ACC112 (cell line): ENCODE measurements around the gene GNAT2.

Experiments used
- H2AFZ ChIP-seq: fragments of 200-600 bp; sonication (generic); one replicate; pipeline ENCODE4 v1.6.0; 2017; ENCODE audit warnings: antibody characterized with exemption, low read length; ENCODE audit not compliant: unreplicated experiment
- H3K27ac ChIP-seq: fragments of 200-600 bp; sonication (generic); 2 replicates; pipeline ENCODE4 v1.5.1; 2014; ENCODE audit warnings: low read depth, mild to moderate bottlenecking, antibody characterized with exemption, low read length, moderate library complexity
- H3K27me3 ChIP-seq: fragments of 200-600 bp; sonication (generic); 2 replicates; pipeline ENCODE4 v1.6.1; 2014; ENCODE audit warnings: mild to moderate bottlenecking, antibody characterized with exemption, low read length, moderate library complexity, mixed read lengths; ENCODE audit not compliant: insufficient read depth
- H3K36me3 ChIP-seq: fragments of 200-600 bp; sonication (generic); 2 replicates; pipeline ENCODE4 v1.6.1; 2016; ENCODE audit warnings: mild to moderate bottlenecking, antibody characterized with exemption, low read length, moderate library complexity, mixed read lengths; ENCODE audit not compliant: insufficient read depth
- H3K4me1 ChIP-seq: fragments of 200-600 bp; sonication (generic); one replicate; pipeline ENCODE4 v1.6.1; 2016; ENCODE audit warnings: low read length, mixed read lengths; ENCODE audit not compliant: insufficient read depth, unreplicated experiment, control insufficient read depth
- H3K4me3 ChIP-seq: fragments of 200-600 bp; sonication (generic); 2 replicates; pipeline ENCODE4 v1.5.1; 2014; ENCODE audit warnings: mild to moderate bottlenecking, low read depth, low read length
- H3K79me2 ChIP-seq: fragments of 200-600 bp; sonication (generic); one replicate; pipeline ENCODE4 v1.6.0; 2016; ENCODE audit warnings: low read length; ENCODE audit not compliant: control insufficient read depth, unreplicated experiment, insufficient read depth

Gene GNAT2

DNA sequence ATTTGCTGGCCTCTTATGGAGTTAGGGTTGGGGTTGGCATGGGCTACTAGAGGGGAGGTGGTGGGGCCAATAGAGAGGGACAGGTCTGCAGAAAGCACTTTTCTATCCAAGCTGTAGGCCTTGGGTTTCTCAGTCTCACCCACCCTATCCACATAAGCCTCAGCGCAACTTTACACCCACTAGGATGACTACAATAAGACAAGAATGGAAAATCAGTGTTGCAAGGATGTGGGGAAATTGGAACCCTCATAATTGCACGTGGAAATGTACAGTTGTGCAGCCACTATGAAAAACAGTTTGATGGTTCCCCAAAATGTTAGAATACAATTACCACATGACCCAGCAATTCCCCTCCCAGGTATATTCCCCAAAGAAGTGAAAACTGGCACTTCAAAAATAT, 22.4 kb upstream of the GNAT2 start:
- H3K4me1 ChIP-seq: peaks cover 5% of the 10 kb centered on the region
- no peaks in the 10 kb centered on the region for H3K79me2 ChIP-seq
- no peaks in the 10 kb centered on the region for H3K27me3 ChIP-seq
- no peak overlapping the region for H3K27ac ChIP-seq
- no peak overlapping the region for H2AFZ ChIP-seq
- H3K4me3 ChIP-seq: no peak overlapping the region
- H3K36me3 ChIP-seq: no peaks in the 10 kb centered on the region

DNA sequence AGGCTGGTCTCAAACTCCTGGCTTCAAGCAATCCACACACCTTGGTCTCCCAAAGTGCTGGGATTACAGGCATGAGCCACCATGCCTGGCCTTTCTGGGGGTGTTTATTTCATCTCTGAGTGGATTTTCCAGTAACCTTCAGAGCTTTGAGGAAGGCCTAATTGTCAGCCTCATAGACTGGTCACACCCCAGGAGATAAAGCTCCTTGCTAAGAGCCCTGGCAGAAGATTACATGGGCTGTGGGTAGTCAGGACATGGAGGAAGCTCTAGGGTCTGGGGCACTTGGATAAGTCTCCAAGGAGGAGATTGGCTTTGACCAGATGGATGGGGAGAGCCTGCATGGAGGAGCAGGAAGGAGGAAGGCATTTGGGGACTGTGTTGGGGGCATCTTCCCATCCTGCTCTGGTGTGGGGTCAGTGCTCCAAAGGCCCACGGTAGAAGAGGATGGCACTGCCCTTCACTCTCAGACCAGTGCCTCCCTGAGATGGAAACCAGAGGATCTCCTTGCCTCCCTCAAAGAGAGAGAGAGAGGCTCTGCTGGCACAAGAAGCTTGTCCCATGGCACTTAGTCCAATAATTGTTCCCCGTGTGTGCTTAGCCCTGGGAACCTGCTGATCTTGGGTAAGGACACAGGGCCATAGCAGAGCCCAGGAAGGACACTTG, 21.8 kb upstream of the GNAT2 start:
- Histone ChIP-seq H2AFZ (no peak overlapping the region), H3K4me3 (no peak overlapping the region), H3K27me3 (no peaks in the 10 kb centered on the region), H3K79me2 (no peaks in the 10 kb centered on the region), H3K36me3 (no peaks in the 10 kb centered on the region), H3K4me1 (peaks cover 12% of the 10 kb centered on the region), H3K27ac (no peak overlapping the region)

DNA sequence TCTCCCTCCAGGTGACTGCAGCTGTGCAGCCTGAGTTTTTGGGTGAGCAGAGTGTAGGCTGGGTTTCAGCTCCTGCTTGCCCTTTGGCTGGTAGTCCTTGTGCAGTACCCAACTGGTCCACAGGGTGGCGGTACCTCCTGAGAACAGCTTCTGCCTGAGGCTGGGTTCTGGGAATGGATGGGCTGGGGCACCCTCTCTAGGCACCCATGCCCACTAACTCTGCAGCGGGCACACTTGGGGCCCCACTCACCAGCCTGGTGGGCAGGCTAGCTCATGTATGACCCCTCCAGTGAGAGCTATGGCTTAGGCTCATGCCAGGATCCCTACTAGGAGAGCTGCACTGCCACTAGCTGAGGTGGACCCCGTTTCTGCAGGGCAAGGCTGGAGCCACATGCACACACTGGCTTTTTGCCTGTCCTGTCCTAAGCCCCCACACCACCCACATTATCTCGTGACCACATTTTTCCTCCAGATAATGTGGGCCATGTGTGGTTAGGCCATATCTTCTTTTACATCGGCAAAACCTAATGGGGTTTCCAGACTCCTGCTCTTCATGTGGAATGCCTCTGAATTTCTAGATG, 21.0 kb upstream of the GNAT2 start:
- H3K27ac ChIP-seq: no peak overlapping the region
- peaks cover 20% of the 10 kb centered on the region for H3K4me1 ChIP-seq
- H3K36me3 ChIP-seq: no peaks in the 10 kb centered on the region
- no peaks in the 10 kb centered on the region for H3K79me2 ChIP-seq
- no peaks in the 10 kb centered on the region for H3K27me3 ChIP-seq
- H3K4me3 ChIP-seq: no peak overlapping the region
- H2AFZ ChIP-seq: no peak overlapping the region

DNA sequence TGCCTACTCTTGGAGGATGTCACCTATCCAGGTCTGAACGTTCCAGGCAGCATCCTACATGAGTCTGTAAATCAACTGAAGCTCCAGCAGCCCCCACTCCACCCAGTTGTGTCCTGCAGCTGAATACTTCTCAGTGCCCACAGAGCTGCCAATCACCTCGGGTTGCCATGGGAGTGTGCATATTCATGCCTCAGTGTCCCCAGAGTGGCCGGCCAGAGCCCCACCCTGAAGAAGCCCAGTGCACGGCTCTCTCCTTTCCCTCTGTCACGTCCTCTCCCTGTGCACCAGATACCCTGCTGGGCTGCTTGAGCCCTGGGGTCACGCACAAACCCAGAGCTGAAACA, 20.4 kb upstream of the GNAT2 start:
- Histone ChIP-seq H3K4me3 (no peak overlapping the region), H3K27ac (no peak overlapping the region), H3K27me3 (no peaks in the 10 kb centered on the region), H3K79me2 (no peaks in the 10 kb centered on the region), H3K4me1 (peaks cover 20% of the 10 kb centered on the region), H3K36me3 (no peaks in the 10 kb centered on the region), H2AFZ (no peak overlapping the region)

DNA sequence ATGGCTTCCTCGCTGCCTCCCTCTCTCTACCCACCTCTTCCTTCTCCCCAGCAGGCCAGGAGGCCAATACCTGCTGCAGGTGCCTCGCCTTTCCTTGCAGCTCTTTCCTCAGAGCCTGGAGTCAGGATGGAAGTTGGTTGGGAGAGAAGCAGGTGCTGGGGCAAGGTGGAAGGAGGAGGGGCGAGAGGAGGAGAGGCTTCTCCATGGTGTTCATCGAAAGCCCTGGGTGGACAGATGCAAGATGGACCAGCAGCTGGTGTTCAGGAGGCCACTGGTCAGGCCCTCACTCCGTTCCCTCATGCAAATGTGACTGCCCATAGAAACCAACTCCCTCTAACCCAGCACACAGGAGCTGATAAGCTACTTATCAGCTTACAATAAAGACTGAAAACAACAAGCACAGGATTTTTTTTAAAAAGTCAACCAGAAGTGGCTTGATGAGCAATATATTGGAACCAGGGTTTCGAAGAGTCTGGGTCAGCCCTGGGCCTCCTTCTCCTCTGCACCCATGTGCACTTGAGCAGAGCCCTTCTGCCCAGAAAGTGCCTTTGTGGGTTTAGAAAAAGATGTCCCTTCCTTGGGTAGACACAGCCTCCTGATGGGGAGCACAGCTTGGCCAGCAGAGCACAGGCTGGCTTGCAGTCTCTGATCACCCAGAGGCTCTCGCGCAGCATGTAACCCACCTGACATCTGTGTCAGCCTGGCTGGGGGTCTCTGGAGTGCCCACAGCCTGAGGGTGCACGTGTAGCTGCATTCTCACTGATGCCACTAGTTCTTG, 19.8 kb upstream of the GNAT2 start:
- Histone ChIP-seq H3K4me1 (peaks cover 20% of the 10 kb centered on the region), H3K27me3 (no peaks in the 10 kb centered on the region), H3K36me3 (no peaks in the 10 kb centered on the region), H3K4me3 (no peak overlapping the region), H3K27ac (no peak overlapping the region), H2AFZ (no peak overlapping the region), H3K79me2 (no peaks in the 10 kb centered on the region)

DNA sequence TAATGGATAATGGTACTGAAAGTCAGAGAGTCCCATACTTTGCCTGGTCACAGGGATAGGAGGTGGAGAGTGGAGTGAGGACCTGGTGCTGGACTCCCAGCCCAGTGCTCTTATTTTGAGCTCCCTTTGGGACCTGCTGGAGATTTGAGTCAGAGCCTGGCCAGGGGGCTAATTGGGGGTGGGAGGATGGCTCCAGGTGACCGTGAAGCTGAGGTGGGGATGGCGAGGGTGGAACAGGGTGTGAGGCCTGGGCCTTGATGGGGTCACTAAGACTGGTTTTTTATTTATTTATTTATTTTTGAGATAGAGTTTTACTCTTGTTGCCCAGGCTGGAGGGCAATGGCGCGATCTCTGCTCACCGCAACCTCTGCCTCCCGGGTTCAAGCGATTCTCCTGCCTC, 18.0 kb upstream of the GNAT2 start:
- Histone ChIP-seq H3K79me2 (no peaks in the 10 kb centered on the region), H3K27me3 (no peaks in the 10 kb centered on the region), H3K4me1 (peaks cover 16% of the 10 kb centered on the region), H3K36me3 (no peaks in the 10 kb centered on the region), H3K4me3 (no peak overlapping the region), H3K27ac (no peak overlapping the region), H2AFZ (no peak overlapping the region)

DNA sequence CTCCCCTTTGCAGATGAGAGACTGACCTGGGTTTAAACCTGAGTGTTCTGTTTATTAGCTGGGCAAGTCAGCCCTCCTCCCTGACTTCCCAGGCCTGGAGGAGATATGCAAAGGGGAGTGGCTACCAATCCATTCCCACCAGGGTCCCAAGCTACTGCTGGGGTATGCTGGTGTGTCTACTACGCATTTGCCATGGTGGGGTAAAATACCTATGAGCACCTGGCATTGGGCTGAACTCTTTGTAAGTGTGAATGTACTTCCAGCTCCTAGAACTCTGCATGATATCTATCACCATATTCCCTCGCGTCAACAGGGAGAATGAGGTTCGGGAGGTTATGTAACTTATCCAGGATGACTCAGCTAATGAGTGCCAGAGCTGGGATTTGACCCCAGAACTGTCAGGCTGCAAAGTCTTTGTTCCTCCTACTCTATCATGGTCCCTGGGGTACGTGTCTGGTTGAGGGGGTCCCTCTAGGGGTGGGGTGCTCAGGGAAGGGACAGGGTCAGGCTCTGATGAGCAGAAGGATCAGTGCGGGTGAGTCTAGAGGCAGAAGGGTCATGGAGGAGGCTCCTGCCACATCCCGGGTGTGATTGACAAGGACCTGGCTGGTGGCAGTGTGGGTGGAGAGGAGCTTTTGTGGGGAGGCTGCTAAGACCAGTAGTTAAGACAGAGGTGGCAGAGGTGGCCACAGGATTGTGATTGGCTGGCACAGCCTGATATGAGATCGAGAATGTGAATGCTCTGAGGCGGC, 17.0 kb upstream of the GNAT2 start:
- H3K27ac ChIP-seq: no peak overlapping the region

DNA sequence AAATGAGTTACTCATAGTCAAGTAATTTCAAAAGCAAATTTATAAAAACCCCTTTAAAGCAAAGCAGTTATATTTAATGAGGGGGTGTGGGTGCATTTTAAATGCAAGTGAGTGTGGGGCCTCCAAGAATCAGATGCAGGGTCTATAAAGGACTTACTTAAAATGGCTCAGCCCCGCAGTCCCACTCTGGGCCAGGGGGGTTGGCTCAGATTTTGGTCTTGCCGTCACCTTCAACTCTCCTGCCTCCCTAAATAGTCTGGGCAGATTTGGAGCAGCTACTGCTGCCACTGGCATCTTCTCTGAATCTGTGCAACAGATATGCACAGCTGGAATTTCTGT, 16.4 kb upstream of the GNAT2 start:
- Histone ChIP-seq H2AFZ (no peak overlapping the region), H3K27ac (no peak overlapping the region), H3K36me3 (no peaks in the 10 kb centered on the region; the same call in 1 of the 2 replicates), H3K4me3 (no peak overlapping the region), H3K27me3 (no peaks in the 10 kb centered on the region), H3K4me1 (peaks cover 16% of the 10 kb centered on the region), H3K79me2 (no peaks in the 10 kb centered on the region)

More for the DNA sequence above, 17.0 kb upstream of the GNAT2 start:
- Histone ChIP-seq H3K36me3 (no peaks in the 10 kb centered on the region), H3K79me2 (no peaks in the 10 kb centered on the region), H3K27me3 (no peaks in the 10 kb centered on the region), H3K4me1 (peaks cover 16% of the 10 kb centered on the region), H2AFZ (no peak overlapping the region), H3K4me3 (no peak overlapping the region)

DNA sequence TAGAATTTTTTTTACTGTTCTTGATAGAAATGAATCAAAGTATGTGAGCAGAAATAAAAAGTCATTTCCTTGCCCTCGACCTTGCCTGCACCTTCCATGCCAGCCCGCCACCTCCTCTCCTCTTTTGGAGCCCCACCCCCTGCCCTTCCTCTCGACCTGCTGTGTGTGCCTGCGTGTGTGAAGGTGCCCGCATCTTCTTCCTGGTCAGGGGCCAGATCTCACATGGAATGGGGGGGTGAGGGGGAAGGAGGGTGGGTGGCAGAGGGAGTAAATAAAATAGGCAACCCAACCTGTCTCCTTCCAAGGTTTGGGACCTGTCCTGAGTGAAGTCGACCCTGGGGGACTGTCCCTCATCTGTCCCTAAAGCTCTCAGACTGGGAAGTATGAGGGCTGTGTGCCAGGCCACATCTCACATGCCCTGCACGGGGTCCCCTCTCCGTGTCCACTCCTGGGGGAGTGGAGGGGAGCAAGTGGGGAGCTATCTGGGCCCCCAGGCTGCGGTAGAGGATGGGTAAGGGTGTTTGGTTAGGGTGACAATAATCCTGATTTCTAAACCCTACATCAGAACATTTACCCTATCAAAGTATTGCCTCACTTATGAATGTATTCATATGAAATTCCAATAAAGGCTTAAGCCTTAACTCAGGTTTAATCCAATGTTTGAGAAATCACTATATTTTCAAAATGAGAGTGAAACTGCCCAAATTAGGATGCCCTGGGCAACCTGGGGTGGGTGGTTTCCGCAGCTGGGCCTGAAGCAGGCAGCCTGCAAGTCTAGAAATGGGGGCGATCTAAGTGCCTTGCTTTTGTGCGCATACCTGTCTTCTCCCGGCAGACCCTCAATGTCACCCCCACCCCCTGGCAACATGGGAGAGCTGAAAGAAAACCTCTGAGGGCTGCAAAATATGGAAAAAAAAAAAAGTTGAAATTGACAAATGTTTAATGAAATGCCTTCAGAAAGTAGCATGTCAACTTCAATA, 15.6 kb upstream of the GNAT2 start:
- Histone ChIP-seq H3K36me3 (no peaks in the 10 kb centered on the region; the same call in 1 of the 2 replicates), H3K27me3 (no peaks in the 10 kb centered on the region), H3K27ac (no peak overlapping the region), H3K4me3 (no peak overlapping the region), H3K79me2 (no peaks in the 10 kb centered on the region), H2AFZ (no peak overlapping the region), H3K4me1 (peaks cover 16% of the 10 kb centered on the region)

DNA sequence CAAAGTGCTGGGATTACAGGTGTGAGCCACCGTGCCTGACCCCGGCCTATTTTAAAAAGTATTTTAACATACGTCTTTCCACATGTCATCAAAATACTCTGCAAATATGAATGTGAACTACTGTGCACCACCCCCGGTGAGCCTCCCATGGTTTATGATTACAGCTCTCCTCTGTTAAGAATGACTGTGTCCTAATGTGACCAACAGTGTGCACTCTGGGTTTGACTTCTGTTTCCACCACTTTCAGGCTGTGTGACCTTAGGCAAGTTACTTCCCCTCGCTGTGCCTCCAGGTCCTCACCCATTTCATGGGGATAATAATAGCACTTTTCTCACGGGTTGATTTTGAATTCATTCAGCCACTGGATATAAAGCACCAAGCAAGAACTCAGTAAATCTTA, 14.9 kb upstream of the GNAT2 start:
- H3K27ac ChIP-seq: no peak overlapping the region
- peaks cover 16% of the 10 kb centered on the region for H3K4me1 ChIP-seq

More for the DNA sequence above, 14.9 kb upstream of the GNAT2 start:
- no peak overlapping the region for H2AFZ ChIP-seq
- H3K36me3 ChIP-seq: no peaks in the 10 kb centered on the region; the same call in 1 of the 2 replicates
- H3K4me3 ChIP-seq: no peak overlapping the region
- no peaks in the 10 kb centered on the region for H3K79me2 ChIP-seq
- no peaks in the 10 kb centered on the region for H3K27me3 ChIP-seq
